Ectodermal cell (in vitro differentiated cells): ENCODE results near the gene PXYLP1.

Experiments
- H3K27ac ChIP-seq: 2 replicates; pipeline ENCODE4 v1.7.0; 2013; ENCODE audit warnings: mild to moderate bottlenecking, low read depth, low read length; ENCODE audit not compliant: insufficient read depth, poor library complexity, severe bottlenecking
- H3K27me3 ChIP-seq: 2 replicates; pipeline ENCODE4 v1.7.0; 2013; ENCODE audit warnings: mild to moderate bottlenecking, low read length; ENCODE audit not compliant: insufficient read depth, control insufficient read depth, poor library complexity, severe bottlenecking
- H3K36me3 ChIP-seq: one replicate; pipeline ENCODE4 v1.7.0; 2013; ENCODE audit warnings: low read length; ENCODE audit not compliant: control insufficient read depth, insufficient read depth
- H3K4me1 ChIP-seq: one replicate; pipeline ENCODE4 v1.7.0; 2013; ENCODE audit warnings: low read length; ENCODE audit not compliant: control insufficient read depth, insufficient read depth
- H3K4me3 ChIP-seq: 2 replicates; pipeline ENCODE4 v1.7.0; 2013; ENCODE audit warnings: low read depth, low read length, control low read depth; ENCODE audit not compliant: insufficient read depth
- H3K9me3 ChIP-seq: 2 replicates; pipeline ENCODE4 v1.7.0; 2013; ENCODE audit warnings: mild to moderate bottlenecking, low read length, moderate library complexity; ENCODE audit not compliant: control insufficient read depth
- WGBS, 2 experiments: methylation state at CpG; one replicate each; pipeline ENCODE4 v1.1.7; 2013; ENCODE audit warnings: missing lambda C conversion rate in 2 of 2; 5-methylcytosine and 5-hydroxymethylcytosine counted together

PXYLP1 gene

DNA sequence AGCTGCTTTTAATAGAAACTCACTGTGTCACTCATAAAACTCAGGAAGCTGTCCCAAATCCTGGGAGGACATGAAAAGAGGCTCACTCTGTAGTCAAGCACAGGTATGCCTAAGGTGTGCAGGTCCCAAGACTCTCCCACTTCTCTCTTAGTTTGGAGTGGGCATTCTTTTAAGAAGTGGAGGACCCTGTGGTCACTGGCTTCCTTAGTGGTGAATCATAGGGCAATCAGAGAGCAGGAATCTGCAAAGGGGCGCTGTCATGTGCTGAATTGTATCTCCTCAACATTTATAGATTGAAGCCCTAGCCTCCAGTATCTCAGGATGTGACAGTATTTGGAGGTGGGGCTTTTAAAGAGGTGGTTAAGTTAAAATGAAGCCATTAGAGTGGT is 89.5 kb downstream of the PXYLP1 start:
- no peak overlapping the region for H3K27ac ChIP-seq
- no peaks in the 10 kb centered on the region for H3K9me3 ChIP-seq
- no peak overlapping the region for H3K4me3 ChIP-seq
- H3K27me3 ChIP-seq, result no peaks in the 10 kb centered on the region
- no peaks in the 10 kb centered on the region for H3K4me1 ChIP-seq
- H3K36me3 ChIP-seq, result no peaks in the 10 kb centered on the region
- 87 to 100% methylated on average over 1 of the region's 1 CpG for WGBS, 2 experiments

DNA sequence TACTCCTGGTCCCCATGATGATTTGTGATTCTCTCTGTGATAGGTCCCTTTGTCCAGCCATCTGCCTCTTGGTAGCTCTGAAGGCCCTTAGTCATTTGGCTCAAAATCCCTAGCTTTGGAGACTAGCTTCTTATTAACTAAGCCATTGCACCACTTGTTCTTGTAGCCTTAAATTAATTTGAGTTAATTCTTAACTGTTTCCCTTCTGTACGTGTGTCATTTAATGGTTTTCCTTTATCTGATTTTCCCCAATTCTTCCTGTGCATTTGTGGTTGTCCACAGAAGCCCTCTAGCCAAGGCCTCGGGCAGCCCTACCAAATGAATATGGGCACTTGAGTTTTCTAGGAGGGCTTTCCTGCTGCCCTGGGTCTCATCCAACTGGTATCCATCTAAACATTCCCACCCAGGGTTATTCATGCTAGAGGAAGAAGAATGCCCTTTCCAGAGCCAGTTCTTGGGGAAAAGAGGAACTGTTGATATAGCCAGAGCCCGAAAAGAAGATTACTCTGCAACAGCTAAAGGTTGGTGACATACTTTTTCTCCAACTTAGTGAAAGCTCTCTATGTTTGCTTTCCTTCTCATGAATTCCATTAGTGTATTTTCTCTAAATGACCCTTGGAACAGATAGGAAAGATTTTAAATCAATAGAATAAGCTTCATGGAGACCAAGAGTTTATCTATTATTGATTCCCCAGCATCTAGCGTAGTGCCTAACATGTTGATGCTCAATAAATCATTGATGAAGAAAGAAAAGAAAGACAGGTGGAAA is 92.5 kb downstream of the PXYLP1 start:
- Histone ChIP-seq H3K27ac (no peak overlapping the region), H3K9me3 (no peaks in the 10 kb centered on the region), H3K27me3 (no peaks in the 10 kb centered on the region), H3K4me3 (no peak overlapping the region), H3K36me3 (no peaks in the 10 kb centered on the region), H3K4me1 (no peaks in the 10 kb centered on the region)
- 96% methylated on average over 4 of the region's 4 CpGs for WGBS, 2 experiments

DNA sequence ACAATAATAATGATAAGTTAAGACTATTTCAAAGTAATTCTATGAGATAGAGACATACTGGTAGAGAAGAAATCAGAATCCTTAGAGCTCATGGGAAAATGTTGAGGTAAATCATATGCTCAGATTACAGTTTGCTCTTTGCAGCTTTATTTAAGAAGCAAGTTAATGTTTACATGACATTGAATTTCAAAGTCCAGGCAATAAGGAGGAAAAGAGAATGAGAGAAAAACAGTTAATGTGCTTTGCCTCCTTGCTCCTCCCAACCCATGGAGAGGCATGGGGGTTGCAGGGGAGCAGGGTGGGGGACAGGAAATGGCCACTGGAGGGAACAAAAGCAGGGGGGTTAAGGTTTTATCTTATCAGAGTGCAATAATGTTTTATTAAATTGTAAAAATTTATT is 94.5 kb downstream of the PXYLP1 start:
- Histone ChIP-seq H3K27ac (no peak overlapping the region), H3K4me1 (no peaks in the 10 kb centered on the region), H3K27me3 (no peaks in the 10 kb centered on the region), H3K4me3 (no peak overlapping the region), H3K36me3 (no peaks in the 10 kb centered on the region), H3K9me3 (no peaks in the 10 kb centered on the region)

DNA sequence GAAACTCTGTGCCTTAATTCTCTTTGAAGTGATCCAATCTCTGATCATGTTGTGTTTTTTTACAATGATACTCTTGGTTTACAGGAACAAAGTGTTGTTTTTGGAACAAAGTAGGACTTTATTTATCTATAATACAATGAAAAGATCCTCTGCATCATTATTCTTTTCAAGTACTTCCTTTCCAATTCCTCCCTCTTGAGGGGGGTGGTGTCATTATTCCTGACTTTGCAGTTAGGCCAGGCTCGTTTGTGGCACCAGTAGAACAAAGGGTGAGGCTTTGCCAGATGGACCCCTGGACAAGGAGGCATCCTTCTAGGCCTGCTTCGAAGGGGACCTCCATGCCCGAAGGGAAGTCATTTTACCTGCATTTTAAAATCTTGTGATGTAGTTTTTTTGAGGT is 95.0 kb downstream of the PXYLP1 start:
- whole genome bisulfite sequencing, 2 experiments, result 73 to 76% methylated on average over 3 of the region's 3 CpGs
- Histone ChIP-seq H3K27ac (no peak overlapping the region), H3K27me3 (no peaks in the 10 kb centered on the region), H3K36me3 (no peaks in the 10 kb centered on the region), H3K4me1 (no peaks in the 10 kb centered on the region), H3K9me3 (no peaks in the 10 kb centered on the region), H3K4me3 (no peak overlapping the region)

DNA sequence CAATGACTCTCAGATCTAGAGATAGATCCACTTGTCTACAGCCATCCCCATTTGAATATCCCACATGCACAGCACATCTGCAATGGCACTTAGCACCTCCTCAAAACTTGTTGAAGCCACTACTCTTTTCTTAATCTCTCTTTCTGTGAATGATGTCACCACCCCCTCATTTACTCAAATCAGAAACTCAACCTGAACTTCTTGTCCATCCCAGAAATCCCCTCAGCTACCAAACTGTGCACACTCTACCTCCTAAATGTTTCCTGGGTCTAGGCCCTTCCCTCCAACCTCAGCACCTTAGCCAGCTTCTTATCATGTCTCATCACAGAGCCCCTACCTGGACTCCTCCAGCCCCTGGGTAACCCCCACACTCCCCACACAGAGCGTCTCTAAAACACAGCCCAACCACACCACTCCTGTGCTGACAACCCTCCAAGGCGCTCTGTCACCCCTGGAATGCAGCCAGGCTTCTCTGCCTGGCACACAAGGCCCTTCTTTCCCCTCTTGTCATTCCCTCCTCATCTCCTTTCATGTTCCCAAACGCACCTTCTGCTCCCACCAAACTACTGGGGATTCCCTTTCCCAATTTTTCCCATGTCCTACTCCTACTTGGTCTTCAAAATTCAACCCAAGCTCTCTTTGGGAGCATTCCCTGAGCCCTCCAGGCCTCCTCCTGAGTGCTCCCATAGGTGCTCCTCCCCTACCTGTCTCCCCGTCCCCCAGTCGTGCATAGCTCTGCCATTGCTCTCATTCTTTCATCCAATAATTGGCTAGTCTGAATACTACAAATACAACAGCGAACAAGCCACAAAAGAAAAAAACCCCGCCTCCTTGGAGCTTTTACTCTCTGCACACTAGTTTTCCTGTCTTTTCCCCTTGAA is 96.9 kb downstream of the PXYLP1 start:
- 88 to 89% methylated on average over 7 of the region's 7 CpGs for whole genome bisulfite sequencing, 2 experiments
- Histone ChIP-seq H3K27ac (no peak overlapping the region), H3K4me1 (peaks cover 7% of the 10 kb centered on the region), H3K4me3 (no peak overlapping the region), H3K27me3 (no peaks in the 10 kb centered on the region), H3K36me3 (no peaks in the 10 kb centered on the region), H3K9me3 (no peaks in the 10 kb centered on the region)

DNA sequence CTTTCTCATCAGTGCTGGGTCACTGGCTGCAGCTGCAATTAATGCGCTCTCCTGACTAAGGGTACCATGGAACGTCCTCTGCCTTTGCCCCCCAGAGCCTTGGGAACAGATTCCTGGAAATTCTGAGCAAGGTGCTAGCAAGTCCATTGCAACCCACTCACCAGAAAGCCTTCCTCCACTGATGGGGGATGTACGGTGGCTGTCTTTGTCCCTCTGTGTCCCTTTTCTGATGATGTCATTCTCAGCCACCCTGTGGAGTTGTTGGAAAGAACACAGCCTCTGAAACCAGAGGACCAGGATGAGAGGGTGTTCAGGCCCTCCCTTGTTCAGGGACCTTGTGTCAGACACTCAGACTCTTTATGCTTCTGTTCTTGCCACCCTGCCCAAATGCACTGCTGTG is 98.6 kb downstream of the PXYLP1 start:
- Histone ChIP-seq H3K36me3 (no peaks in the 10 kb centered on the region), H3K4me1 (peaks cover 7% of the 10 kb centered on the region), H3K27ac (no peak overlapping the region), H3K27me3 (no peaks in the 10 kb centered on the region), H3K9me3 (no peaks in the 10 kb centered on the region), H3K4me3 (no peak overlapping the region)
- WGBS, 2 experiments, result 89 to 99% methylated on average over 3 of the region's 3 CpGs

DNA sequence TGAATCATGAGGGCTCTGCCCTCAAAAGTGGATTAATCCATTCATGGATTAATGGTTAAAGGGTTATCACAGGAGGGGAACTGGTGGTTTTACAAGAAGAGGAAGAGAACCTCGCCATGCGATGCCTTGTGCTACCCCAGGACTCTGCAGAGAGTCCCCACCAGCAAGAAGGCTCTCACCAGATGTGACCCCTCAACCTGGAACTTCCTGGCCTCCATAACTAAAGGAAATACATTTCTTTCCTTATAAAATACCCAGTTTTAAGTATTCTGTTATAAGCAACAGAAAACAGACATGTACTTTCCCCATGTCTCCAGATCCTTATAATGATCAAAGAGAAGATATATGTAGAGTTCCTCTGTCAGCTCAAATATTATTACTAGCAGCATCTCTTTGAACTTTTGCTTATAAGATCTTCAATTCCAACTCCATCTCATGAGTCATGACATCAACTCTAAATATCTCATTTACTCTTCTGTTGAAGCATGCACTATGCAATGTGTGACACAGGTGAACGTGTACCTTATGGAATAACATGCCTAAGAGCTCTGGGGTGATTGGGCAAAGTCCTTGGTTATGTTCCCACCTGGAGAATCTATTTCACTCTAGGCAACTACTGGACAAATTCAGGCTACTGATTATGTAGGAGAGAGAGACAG is 99.2 kb downstream of the PXYLP1 start:
- no peaks in the 10 kb centered on the region for H3K36me3 ChIP-seq
- no peaks in the 10 kb centered on the region for H3K9me3 ChIP-seq
- 91 to 95% methylated on average over 3 of the region's 3 CpGs for WGBS, 2 experiments
- H3K27me3 ChIP-seq, result no peaks in the 10 kb centered on the region
- H3K4me1 ChIP-seq, result peaks cover 7% of the 10 kb centered on the region
- no peak overlapping the region for H3K27ac ChIP-seq
- no peak overlapping the region for H3K4me3 ChIP-seq

DNA sequence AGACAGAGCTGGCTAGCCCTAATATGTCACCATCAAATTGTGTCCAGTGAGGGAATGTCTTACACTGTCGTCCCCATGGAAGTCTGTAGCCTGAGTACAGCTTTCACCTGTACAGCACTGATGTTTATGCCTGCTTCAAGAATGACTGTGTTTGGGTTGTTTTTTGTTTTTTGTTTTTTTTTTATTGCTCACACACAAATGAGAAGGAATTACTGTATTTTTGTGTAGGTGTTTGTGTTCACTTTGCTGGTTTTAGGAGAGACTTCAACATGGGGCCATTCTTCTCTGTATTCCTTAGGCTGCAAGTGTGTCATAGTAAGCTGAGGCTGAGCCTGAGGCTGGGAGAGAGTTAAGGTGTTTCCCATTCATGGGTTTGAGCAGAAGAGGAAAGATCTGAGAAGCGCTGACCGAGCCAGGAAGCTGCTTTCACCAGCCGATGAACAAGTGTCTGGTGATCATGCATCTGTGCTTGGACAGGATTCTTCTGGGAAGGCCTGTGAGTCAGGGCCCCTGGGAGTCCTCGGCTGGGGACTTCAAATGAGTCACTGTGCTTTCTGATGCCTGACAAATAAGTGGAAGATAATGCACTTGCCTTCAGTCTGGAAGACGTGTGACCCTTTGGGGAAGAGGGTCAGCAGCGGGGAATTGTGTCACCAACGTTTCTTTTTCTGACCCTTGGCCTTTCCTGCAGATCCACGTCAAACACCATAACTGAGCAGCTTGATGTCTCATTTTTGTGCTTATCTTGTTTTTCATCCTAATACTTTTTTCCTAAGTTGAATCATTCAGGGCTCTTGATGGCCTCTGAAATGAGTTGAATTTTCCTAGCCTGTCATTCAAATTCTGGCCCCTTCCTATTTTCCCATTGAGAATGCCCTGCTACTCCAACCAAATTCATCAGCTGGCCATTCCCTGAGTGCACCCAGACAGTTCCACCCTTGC is 100.0 kb downstream of the PXYLP1 start:
- H3K4me3 ChIP-seq, result no peak overlapping the region
- WGBS, 2 experiments, result 82 to 85% methylated on average over 9 of the region's 9 CpGs
- H3K27ac ChIP-seq, result no peak overlapping the region
- no peaks in the 10 kb centered on the region for H3K27me3 ChIP-seq
- no peaks in the 10 kb centered on the region for H3K9me3 ChIP-seq
- peaks cover 7% of the 10 kb centered on the region for H3K4me1 ChIP-seq
- H3K36me3 ChIP-seq, result no peaks in the 10 kb centered on the region

DNA sequence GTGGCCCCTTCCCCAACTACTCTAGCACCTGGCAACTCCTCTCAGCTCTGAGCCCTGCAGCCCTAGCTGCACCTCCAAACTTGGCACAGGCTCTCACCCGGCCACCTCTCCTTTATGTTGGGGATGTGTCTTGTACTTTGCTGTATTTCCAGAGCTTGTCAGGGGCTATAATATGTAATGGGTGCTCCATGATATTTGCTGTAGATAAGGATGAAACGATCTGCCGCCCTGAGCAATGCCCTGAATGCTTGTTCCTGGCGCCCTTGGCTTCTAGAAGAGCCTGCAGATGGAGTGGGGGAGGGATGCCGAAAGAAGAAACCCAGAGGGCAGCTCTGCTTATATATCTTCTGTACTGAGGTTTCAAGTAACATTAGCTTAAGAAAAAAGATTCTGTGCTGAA is 100.8 kb downstream of the PXYLP1 start:
- 91 to 94% methylated on average over 5 of the region's 5 CpGs for WGBS, 2 experiments
- Histone ChIP-seq H3K9me3 (no peaks in the 10 kb centered on the region), H3K4me1 (peaks cover 7% of the 10 kb centered on the region), H3K4me3 (no peak overlapping the region), H3K36me3 (no peaks in the 10 kb centered on the region), H3K27ac (no peak overlapping the region), H3K27me3 (no peaks in the 10 kb centered on the region)
